MM.1S (cell line): Measurements from ENCODE around the gene UPF3A.

Source experiments
- CTCF ChIP-seq: fragments of 300-600 bp; sonication (generic); IDR thresholded peaks from 2 replicates; pipeline ENCODE4 v1.5.1; 2016; ENCODE audit warnings: antibody characterized with exemption, low read length, mixed read lengths
- EZH2 ChIP-seq: fragments of 300-600 bp; sonication (generic); optimal IDR thresholded peaks from 2 replicates; pipeline ENCODE3; 2017; ENCODE audit warnings: low read depth, mild to moderate bottlenecking, antibody characterized with exemption, low read length, mixed read lengths
- EZH2phosphoT487 ChIP-seq: fragments of 300-600 bp; sonication (generic); IDR thresholded peaks from 2 replicates; pipeline ENCODE4 v1.6.1; 2018; ENCODE audit warnings: antibody characterized with exemption, low read length

- TF ChIP-seq CTCF (no peak), EZH2 (no peak), EZH2phosphoT487 (no peak)
These were observed 38.1 kb downstream of the UPF3A start for GRCh38 chr13:114319441-114319913.
